Measurements from ENCODE around the gene CCT5.

DNA sequence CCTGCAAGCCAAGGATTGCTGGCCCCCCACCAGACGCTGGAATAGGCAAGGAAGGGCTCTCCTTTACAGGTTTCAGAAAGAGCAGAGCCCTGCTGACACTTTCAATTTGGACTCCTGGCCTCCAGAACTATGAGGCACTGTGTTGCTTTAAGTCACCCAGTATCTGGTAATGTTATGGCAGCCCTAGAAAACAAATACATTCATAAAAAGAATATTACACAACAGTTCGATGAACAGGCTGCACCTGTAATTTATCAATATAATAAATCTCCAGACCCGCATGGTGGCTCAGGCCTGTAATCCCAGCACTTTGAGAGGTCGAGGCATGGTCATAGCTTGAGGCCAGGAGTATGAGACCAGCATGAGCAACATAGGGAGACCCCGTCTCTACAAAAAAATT is 50.2 kb downstream of the CCT5 start:
- TF ChIP-seq, protein P1, sequence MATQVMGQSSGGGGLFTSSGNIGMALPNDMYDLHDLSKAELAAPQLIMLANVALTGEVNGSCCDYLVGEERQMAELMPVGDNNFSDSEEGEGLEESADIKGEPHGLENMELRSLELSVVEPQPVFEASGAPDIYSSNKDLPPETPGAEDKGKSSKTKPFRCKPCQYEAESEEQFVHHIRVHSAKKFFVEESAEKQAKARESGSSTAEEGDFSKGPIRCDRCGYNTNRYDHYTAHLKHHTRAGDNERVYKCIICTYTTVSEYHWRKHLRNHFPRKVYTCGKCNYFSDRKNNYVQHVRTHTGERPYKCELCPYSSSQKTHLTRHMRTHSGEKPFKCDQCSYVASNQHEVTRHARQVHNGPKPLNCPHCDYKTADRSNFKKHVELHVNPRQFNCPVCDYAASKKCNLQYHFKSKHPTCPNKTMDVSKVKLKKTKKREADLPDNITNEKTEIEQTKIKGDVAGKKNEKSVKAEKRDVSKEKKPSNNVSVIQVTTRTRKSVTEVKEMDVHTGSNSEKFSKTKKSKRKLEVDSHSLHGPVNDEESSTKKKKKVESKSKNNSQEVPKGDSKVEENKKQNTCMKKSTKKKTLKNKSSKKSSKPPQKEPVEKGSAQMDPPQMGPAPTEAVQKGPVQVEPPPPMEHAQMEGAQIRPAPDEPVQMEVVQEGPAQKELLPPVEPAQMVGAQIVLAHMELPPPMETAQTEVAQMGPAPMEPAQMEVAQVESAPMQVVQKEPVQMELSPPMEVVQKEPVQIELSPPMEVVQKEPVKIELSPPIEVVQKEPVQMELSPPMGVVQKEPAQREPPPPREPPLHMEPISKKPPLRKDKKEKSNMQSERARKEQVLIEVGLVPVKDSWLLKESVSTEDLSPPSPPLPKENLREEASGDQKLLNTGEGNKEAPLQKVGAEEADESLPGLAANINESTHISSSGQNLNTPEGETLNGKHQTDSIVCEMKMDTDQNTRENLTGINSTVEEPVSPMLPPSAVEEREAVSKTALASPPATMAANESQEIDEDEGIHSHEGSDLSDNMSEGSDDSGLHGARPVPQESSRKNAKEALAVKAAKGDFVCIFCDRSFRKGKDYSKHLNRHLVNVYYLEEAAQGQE (tag by site-specific recombination; IDR thresholded peaks at IDR 0.05): no peak
- TF ChIP-seq, protein P2, sequence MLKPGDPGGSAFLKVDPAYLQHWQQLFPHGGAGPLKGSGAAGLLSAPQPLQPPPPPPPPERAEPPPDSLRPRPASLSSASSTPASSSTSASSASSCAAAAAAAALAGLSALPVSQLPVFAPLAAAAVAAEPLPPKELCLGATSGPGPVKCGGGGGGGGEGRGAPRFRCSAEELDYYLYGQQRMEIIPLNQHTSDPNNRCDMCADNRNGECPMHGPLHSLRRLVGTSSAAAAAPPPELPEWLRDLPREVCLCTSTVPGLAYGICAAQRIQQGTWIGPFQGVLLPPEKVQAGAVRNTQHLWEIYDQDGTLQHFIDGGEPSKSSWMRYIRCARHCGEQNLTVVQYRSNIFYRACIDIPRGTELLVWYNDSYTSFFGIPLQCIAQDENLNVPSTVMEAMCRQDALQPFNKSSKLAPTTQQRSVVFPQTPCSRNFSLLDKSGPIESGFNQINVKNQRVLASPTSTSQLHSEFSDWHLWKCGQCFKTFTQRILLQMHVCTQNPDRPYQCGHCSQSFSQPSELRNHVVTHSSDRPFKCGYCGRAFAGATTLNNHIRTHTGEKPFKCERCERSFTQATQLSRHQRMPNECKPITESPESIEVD (tag by site-specific recombination; IDR thresholded peaks at IDR 0.05): no peak
- TF ChIP-seq, protein P3, sequence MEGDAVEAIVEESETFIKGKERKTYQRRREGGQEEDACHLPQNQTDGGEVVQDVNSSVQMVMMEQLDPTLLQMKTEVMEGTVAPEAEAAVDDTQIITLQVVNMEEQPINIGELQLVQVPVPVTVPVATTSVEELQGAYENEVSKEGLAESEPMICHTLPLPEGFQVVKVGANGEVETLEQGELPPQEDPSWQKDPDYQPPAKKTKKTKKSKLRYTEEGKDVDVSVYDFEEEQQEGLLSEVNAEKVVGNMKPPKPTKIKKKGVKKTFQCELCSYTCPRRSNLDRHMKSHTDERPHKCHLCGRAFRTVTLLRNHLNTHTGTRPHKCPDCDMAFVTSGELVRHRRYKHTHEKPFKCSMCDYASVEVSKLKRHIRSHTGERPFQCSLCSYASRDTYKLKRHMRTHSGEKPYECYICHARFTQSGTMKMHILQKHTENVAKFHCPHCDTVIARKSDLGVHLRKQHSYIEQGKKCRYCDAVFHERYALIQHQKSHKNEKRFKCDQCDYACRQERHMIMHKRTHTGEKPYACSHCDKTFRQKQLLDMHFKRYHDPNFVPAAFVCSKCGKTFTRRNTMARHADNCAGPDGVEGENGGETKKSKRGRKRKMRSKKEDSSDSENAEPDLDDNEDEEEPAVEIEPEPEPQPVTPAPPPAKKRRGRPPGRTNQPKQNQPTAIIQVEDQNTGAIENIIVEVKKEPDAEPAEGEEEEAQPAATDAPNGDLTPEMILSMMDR (tag by site-specific recombination; IDR thresholded peaks at IDR 0.05): no peak
- TF ChIP-seq ZBTB8A (tag by site-specific recombination; IDR thresholded peaks at IDR 0.05): no peak
- TF ChIP-seq, protein P4, sequence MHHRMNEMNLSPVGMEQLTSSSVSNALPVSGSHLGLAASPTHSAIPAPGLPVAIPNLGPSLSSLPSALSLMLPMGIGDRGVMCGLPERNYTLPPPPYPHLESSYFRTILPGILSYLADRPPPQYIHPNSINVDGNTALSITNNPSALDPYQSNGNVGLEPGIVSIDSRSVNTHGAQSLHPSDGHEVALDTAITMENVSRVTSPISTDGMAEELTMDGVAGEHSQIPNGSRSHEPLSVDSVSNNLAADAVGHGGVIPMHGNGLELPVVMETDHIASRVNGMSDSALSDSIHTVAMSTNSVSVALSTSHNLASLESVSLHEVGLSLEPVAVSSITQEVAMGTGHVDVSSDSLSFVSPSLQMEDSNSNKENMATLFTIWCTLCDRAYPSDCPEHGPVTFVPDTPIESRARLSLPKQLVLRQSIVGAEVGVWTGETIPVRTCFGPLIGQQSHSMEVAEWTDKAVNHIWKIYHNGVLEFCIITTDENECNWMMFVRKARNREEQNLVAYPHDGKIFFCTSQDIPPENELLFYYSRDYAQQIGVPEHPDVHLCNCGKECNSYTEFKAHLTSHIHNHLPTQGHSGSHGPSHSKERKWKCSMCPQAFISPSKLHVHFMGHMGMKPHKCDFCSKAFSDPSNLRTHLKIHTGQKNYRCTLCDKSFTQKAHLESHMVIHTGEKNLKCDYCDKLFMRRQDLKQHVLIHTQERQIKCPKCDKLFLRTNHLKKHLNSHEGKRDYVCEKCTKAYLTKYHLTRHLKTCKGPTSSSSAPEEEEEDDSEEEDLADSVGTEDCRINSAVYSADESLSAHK (tag by site-specific recombination; IDR thresholded peaks at IDR 0.05): no peak
- no peak for TF ChIP-seq ZXDB (tag by site-specific recombination; IDR thresholded peaks at IDR 0.05)
- TF ChIP-seq, protein P5, sequence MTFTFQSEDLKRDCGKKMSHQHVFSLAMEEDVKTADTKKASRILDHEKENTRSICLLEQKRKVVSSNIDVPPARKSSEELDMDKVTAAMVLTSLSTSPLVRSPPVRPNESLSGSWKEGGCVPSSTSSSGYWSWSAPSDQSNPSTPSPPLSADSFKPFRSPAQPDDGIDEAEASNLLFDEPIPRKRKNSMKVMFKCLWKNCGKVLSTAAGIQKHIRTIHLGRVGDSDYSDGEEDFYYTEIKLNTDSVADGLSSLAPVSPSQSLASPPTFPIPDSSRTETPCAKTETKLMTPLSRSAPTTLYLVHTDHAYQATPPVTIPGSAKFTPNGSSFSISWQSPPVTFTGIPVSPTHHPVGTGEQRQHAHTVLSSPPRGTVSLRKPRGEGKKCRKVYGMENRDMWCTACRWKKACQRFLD (tag by site-specific recombination; IDR thresholded peaks at IDR 0.05): no peak
- TF ChIP-seq, protein P6, sequence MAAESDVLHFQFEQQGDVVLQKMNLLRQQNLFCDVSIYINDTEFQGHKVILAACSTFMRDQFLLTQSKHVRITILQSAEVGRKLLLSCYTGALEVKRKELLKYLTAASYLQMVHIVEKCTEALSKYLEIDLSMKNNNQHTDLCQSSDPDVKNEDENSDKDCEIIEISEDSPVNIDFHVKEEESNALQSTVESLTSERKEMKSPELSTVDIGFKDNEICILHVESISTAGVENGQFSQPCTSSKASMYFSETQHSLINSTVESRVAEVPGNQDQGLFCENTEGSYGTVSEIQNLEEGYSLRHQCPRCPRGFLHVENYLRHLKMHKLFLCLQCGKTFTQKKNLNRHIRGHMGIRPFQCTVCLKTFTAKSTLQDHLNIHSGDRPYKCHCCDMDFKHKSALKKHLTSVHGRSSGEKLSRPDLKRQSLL (tag by site-specific recombination; IDR thresholded peaks at IDR 0.05): no peak
- TF ChIP-seq IKZF3 (tag by site-specific recombination; IDR thresholded peaks at IDR 0.05): no peak
- TF ChIP-seq, protein P7, sequence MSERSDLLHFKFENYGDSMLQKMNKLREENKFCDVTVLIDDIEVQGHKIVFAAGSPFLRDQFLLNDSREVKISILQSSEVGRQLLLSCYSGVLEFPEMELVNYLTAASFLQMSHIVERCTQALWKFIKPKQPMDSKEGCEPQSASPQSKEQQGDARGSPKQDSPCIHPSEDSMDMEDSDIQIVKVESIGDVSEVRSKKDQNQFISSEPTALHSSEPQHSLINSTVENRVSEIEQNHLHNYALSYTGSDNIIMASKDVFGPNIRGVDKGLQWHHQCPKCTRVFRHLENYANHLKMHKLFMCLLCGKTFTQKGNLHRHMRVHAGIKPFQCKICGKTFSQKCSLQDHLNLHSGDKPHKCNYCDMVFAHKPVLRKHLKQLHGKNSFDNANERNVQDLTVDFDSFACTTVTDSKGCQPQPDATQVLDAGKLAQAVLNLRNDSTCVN (tag by site-specific recombination; optimal IDR thresholded peaks at IDR 0.05): no peak
- no peak for TF ChIP-seq HOXA7 (CRISPR knock-in tag; IDR thresholded peaks at IDR 0.05; ENCODE audit: borderline replicate concordance)
- no peak for TF ChIP-seq ZNF843 (tag by site-specific recombination; IDR thresholded peaks at IDR 0.05)
- no peak for TF ChIP-seq ZBTB20 (tag by site-specific recombination; IDR thresholded peaks at IDR 0.05)
- no peak for TF ChIP-seq ZNF274 (IDR thresholded peaks at IDR 0.05; ENCODE audit: low read length)
- TF ChIP-seq ZNF274 (tag by site-specific recombination; IDR thresholded peaks at IDR 0.05; ENCODE audit: borderline replicate concordance): no peak
